ENCODE data around the gene PSMB9. TPM values are rescaled to one million over a fixed set of nuclear protein-coding genes. Genes with fewer than 3 reads are reported as not detected.

Gene PSMB9
- total and polyA plus RNA-seq, 11 donors: 8.9 to 182 (median 15.7) TPM

DNA sequence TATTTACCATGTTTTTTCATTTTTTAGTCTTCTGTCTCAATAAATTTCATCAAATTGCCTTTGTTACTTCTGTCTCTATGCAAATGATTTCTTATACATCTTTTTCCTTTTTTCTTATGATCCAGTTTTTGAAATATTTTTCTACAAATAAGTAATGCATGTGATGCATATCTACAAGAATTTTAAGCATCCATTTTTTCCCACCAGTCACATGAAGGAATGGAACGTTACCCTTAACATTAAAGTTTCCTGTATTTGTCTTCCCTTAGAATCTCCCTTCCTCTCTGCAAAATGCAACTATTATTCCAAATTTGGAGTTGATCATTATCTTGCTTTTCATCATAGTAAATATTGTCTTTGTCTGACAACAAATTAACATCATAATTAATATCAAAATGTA lies 35.5 kb downstream of the PSMB9 start:
- no peak for DNase-seq
- intact Hi-C loops (cut with DNase I): loop anchor here in 9 of 10 donors (5.0 kb wide), 1 partner anchor 43 kb away; no protein-coding TSS in a partner anchor
- Histone ChIP-seq H3K27ac (no peak overlapping the region), H3K9me3 (no peaks in the 10 kb centered on the region), H3K27me3 (no peaks in the 10 kb centered on the region), H3K4me3 (no peak overlapping the region), H3K36me3 (no peaks in the 10 kb centered on the region), H3K4me1 (peaks cover 0 to 14% (median 0%) of the 10 kb centered on the region in 12 donors)
- TF ChIP-seq, protein P1, sequence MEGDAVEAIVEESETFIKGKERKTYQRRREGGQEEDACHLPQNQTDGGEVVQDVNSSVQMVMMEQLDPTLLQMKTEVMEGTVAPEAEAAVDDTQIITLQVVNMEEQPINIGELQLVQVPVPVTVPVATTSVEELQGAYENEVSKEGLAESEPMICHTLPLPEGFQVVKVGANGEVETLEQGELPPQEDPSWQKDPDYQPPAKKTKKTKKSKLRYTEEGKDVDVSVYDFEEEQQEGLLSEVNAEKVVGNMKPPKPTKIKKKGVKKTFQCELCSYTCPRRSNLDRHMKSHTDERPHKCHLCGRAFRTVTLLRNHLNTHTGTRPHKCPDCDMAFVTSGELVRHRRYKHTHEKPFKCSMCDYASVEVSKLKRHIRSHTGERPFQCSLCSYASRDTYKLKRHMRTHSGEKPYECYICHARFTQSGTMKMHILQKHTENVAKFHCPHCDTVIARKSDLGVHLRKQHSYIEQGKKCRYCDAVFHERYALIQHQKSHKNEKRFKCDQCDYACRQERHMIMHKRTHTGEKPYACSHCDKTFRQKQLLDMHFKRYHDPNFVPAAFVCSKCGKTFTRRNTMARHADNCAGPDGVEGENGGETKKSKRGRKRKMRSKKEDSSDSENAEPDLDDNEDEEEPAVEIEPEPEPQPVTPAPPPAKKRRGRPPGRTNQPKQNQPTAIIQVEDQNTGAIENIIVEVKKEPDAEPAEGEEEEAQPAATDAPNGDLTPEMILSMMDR (IDR thresholded peaks at IDR 0.05): no peak
- no peak for TF ChIP-seq POLR2A (IDR thresholded peaks at IDR 0.05)
- ATAC-seq: no peak
- 26 to 63% (median 49%) methylated on average over 1 of the region's 1 CpG for WGBS, 4 donors

DNA sequence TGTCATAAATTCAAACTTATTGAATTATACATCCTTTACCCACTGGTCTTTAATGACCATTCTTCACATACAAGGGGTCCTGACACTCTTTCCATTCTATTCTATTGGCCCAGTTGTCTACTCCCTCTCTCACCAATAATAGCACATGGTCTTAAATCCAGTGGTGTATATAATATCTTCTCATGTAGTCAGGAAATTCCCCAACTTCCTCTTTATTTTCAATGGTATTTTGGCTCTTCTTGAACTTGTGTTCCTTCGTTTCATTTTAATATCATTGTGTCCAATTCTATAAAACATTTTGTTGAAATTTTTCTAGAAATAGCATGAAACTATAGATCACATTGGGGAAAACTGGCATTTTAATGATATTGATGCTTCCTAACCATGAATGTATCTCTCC lies 36.8 kb downstream of the PSMB9 start:
- no peak overlapping the region for H3K4me3 ChIP-seq
- H3K36me3 ChIP-seq: no peaks in the 10 kb centered on the region
- no peak for ATAC-seq
- no peaks in the 10 kb centered on the region for H3K9me3 ChIP-seq
- H3K27me3 ChIP-seq: no peaks in the 10 kb centered on the region
- intact Hi-C loops (cut with DNase I): loop anchor here in 2 of 10 donors (5.0 to 10.0 kb wide), 2 partner anchors 54 to 356 kb away; partner anchors contain the start of gene HLA-DMB (in 1 of the 2)
- WGBS, 4 donors: 36 to 53% (median 39%) methylated on average over 1 of the region's 1 CpG
- DNase-seq: no peak
- H3K4me1 ChIP-seq: peaks cover 0 to 23% (median 6%) of the 10 kb centered on the region in 12 donors
- H3K27ac ChIP-seq: no peak overlapping the region
- no peak for TF ChIP-seq POLR2A (IDR thresholded peaks at IDR 0.05)
- TF ChIP-seq, protein P1 (IDR thresholded peaks at IDR 0.05): no peak

DNA sequence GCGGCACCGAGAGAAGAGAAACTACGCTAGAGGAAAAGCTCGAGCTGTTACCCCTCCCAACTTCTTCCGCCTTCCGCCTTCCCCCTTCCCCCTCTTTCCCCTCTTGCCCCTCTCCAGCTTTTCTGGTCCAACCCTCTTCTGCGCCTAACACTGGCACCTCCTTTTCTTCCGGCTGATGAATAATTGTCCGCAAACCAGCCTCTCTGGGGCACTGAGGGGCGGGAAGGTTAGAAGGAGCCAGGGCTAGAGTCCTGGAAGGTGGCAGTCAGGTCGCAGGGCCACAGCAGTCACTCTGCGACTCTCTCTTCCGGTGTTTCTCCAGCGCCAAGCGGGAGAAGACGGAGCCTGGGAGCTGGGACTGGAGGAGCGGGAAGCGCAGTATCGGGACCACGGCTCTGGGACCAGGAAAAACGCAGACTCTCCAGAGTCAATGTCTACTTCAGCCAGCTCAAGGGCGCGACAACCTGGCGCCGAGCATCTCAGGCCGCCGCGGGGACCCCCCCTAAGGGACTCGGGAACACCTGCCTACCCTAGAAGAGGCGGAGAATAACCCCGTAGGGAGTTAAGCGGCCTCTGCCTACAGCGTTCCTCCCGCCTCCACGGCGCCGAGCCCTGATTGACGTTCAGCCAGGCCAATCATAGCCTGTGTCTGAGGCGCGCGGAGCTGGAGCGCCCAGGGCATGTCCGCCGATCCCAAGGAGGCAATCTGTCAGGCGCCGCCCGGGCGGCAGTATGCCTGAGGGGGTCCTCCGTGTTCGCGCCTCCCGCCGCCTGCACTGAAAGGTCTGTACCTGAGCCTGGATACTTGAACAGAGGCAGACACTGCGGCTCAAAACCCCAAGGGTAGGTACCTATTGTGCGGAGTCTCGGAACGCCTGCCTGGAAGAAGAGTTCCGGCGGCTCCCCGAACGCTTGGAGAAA lies 40.4 kb downstream of the PSMB9 start:
- peak overlapping the region; percentile 47 to 94 (median 75) for H3K4me3 ChIP-seq
- no peaks in the 10 kb centered on the region for H3K36me3 ChIP-seq
- intact Hi-C loops (cut with DNase I): loop anchor here in 3 of 10 donors (2.0 to 10.0 kb wide), 3 partner anchors 50 to 354 kb away; partner anchors contain the start of gene HLA-DMB (in 1 of the 3)
- WGBS, 4 donors: 0 to 1% (median 1%) methylated on average over 34 to 61 of the region's 61 CpGs
- peak; percentile 93 to 97 (median 95) for DNase-seq
- H3K4me1 ChIP-seq: peaks cover 0 to 20% (median 6%) of the 10 kb centered on the region in 12 donors
- peak; percentile 99 to 100 (median 100) for ATAC-seq
- H3K27ac ChIP-seq: peak overlapping the region; percentile 78 to 94 (median 90)
- no peaks in the 10 kb centered on the region for H3K9me3 ChIP-seq
- H3K27me3 ChIP-seq: no peaks in the 10 kb centered on the region
- peak; percentile 17 to 76 for TF ChIP-seq POLR2A (IDR thresholded peaks at IDR 0.05)
- TF ChIP-seq, protein P1 (IDR thresholded peaks at IDR 0.05): peak in 2 of 12 donors; percentile 12 to 22

DNA sequence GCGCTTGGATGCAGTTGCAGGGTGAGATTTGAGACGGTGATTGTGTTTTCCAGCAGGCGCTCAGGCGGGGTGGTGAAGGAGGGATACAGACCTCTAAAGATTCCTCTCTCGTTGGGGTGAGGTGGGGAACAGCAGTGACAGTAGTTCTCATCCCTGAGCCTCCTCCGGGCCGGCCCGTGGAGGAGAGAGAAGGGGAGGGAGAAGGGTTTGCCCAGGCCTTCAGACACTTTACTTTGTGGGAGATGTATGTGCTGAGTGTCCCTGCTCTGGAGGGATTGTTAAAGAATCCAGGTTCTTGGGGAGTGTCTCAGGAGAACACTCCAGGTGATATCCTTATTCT lies 41.0 kb downstream of the PSMB9 start:
- 0% methylated on average over 6 to 8 of the region's 8 CpGs for WGBS, 4 donors
- no peaks in the 10 kb centered on the region for H3K27me3 ChIP-seq
- no peaks in the 10 kb centered on the region for H3K36me3 ChIP-seq
- intact Hi-C loops (cut with DNase I): loop anchor here in 2 of 10 donors (2.0 to 10.0 kb wide), 2 partner anchors 50 to 354 kb away; partner anchors contain the start of gene HLA-DMB (in 1 of the 2)
- peak overlapping the region in 11 of 12 donors; percentile 79 to 94 (median 91) for H3K27ac ChIP-seq
- peak overlapping the region; percentile 47 to 94 (median 75) for H3K4me3 ChIP-seq
- DNase-seq (no peak), ATAC-seq (peak; percentile 6 to 22 (median 12))
- TF ChIP-seq, protein P1 (IDR thresholded peaks at IDR 0.05): no peak
- TF ChIP-seq POLR2A (IDR thresholded peaks at IDR 0.05): no peak
- H3K4me1 ChIP-seq: peaks cover 0 to 20% (median 6%) of the 10 kb centered on the region in 12 donors
- H3K9me3 ChIP-seq: no peaks in the 10 kb centered on the region
